GM18867 (cell line): ENCODE results near the gene NFIA.

ENCODE experiments used
- ATAC-seq: cut with Tn5 transposase; IDR thresholded peaks from one replicate; pipeline ENCODE4 v1.9.1; 2021; ENCODE audit warnings: mild to moderate bottlenecking, moderate library complexity; ENCODE audit not compliant: unreplicated experiment

The NFIA gene

GRCh38 chr1:61318319-61319125 is 236.2 kb downstream of the NFIA start:
- ATAC-seq = peak; percentile 99

GRCh38 chr1:61320575-61320974 is 238.2 kb downstream of the NFIA start:
- ATAC-seq = no peak

GRCh38 chr1:61322008-61322744 is 239.8 kb downstream of the NFIA start:
- ATAC-seq = no peak

GRCh38 chr1:61322769-61323168 is 240.4 kb downstream of the NFIA start:
- ATAC-seq = no peak

DNA sequence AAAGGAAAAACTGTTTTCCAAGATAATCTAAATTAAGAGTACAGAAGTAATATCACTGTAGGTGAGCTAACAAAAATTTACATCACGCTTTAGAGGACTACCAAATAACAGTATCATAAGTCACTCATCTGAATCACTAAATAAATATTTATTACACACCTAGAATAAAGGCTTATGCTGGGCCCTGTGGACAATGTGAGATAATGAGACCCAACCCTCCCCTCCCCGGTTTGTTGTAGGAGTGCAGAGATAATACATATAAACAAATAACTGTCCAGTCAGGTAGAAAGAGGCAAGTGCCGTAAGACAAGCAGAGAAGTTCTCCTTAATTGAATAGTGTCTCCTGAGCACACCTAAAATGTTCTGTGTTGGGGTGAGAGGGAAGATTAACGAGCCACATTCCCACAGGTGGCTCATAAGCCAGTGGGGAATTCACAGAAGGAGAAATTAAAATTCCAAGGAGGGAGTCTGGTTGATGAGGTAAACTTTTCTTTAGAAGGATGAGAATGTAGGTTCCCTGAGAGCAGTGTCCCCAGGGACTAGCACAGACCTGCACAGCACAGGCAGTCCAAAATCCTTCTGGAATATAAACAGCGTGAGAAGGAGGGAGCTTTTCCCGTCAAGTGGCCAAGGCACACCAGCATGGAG is 241.4 kb downstream of the NFIA start:
- no peak for ATAC-seq

DNA sequence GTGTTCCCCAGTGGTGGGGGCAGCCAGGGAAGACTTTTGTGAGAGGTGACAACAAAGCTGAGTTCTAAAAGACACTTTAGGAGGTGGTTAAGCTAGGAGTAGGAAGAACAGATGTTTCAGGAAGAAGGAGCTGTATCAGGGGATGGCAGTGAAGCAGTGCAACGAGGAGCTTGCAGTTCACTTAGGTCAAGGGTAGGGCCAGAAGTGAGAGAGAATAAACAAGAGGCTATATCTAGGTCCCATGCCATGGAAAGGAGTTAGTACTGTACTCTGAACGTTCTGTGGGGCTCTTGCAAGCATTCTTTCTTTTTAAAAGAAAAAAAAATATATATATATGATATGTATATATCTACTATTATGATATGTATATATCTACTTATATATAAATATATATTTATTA is 244.4 kb downstream of the NFIA start:
- no peak for ATAC-seq

GRCh38 chr1:61327436-61327835 is 245.1 kb downstream of the NFIA start:
- ATAC-seq = no peak

GRCh38 chr1:61329556-61329955 is 247.2 kb downstream of the NFIA start:
- ATAC-seq = no peak

DNA sequence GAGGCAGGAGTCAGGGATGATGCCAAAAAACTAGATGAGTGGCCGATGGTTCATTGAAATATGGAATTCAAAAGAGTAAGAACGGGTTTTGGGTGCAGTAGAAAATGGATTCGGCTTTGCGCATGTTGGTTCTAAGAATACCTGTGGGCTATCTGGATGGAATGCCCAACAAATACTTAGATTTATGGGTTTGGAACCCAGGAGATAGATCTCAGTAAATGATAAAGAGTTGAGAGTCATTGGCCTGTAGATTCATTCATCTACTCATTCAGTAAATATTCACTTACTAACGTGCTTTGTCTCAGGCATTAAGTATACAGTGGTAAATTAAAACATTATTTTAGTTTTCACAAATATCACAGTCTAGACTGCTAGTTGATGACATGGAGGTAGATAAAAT is 247.7 kb downstream of the NFIA start:
- ATAC-seq = no peak

- ATAC-seq = no peak
These were observed 248.2 kb downstream of the NFIA start for GRCh38 chr1:61330571-61330970.

GRCh38 chr1:61332196-61332753 is 249.9 kb downstream of the NFIA start:
- peak; percentile 98 for ATAC-seq

- no peak for ATAC-seq
These were observed 250.4 kb downstream of the NFIA start for GRCh38 chr1:61332796-61333195.

DNA sequence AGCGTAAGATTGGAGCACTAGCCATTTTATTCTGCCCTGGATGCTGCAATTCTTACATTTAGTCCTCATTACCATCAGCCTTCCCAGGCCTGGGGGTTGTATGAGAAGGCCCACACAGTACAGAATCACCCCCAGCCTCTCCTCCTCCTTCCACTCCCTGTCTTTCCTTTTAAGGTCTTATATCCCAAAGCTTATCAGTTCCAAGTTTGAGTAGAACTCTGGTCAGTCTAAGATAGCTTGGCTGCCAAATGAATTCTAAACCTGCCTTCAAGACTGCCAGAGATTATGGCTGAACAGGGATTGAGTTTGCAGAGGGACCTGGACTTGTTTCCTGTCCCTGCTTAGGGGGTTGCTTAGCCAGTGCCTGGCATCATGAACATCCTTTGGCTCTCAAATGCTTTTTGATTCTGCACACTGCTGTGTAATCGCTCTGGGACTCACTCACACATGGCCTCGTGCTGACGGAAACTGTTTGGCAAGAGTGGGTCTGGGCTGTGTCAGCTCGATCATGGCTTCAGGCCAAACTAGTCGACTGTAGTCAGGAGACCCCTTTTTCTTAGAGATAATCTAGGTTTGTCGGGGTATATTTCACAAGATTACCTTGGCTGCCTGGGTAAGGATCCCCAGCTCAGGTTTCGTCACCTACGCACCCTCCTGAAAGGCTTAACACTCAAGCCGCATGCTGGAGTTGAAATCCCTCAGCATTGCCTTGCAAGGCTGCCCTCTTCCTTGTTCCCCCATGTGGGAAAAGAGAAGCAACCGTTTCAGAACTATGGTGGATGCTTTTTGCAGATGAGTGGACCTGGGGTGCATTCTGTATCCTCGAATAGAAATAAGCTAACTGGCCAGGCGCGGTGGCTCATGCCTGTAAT is 252.6 kb downstream of the NFIA start:
- ATAC-seq = no peak

DNA sequence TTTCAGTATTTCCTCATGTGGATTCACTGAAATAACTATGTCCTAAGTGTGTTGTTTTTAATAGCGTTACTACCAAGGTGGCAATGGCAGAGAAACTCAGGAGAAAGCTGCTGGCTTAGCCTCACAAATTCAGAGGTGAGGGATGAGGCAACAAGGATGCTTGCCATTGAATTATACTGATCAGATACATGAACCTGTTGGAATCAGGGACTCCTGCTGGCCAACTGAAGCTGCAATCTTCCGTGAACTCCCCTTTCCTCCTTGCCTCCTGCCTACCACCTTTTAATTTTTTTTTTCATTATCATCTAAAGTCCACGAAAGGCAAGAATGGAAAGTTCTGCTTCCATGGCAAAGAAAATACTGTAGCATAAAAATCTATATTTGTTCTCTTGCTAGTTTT is 254.7 kb downstream of the NFIA start:
- no peak for ATAC-seq

GRCh38 chr1:61337441-61337951 is 255.1 kb downstream of the NFIA start:
- ATAC-seq = no peak

- peak; percentile 49 for ATAC-seq
These were observed 255.9 kb downstream of the NFIA start for GRCh38 chr1:61337981-61338848.

GRCh38 chr1:61338899-61339298 is 256.5 kb downstream of the NFIA start:
- ATAC-seq = no peak

- ATAC-seq = no peak
These were observed 259.1 kb downstream of the NFIA start for GRCh38 chr1:61341426-61341825.

- no peak for ATAC-seq
These were observed 261.5 kb downstream of the NFIA start for GRCh38 chr1:61343734-61344420.
